HCT116 (cell line): ENCODE data around the gene SLIT1. TPM values are rescaled to one million over a fixed set of nuclear protein-coding genes. Genes with fewer than 3 reads are reported as not detected.

Experiments
- ATAC-seq: fragments of 200-7000 bp; cut with Tn5 transposase; 2 replicates; pipeline ENCODE4 v1.9.1; 2020; ENCODE audit warnings: mild to moderate bottlenecking, moderate library complexity
- BruUV-seq: library from RNA; stranded (reverse); fragments of 400-500 nt; replicated peaks from 2 replicates; lab custom pipeline; 2021; lab: Mats Ljungman, UMichigan
- CTCF ChIA-PET: fragments of 300-600 bp; sonication (Branson Sonifier 250); formaldehyde crosslinking; loops from one replicate; lab custom pipeline; 2021; ENCODE audit warnings: antibody characterized with exemption; lab: Charles Lee
- POLR2A ChIA-PET: fragments of 300-600, 350-600 bp; sonication (Branson Sonifier 250); formaldehyde crosslinking; loops from one replicate; lab custom pipeline; 2021; ENCODE audit warnings: antibody characterized with exemption; lab: Charles Lee
- RAD21 ChIA-PET, 2 experiments: fragments of 300-600 bp; sonication (Branson Sonifier 250); formaldehyde crosslinking; loops; one replicate each; lab custom pipeline; 2023; ENCODE audit warnings: low total read pairs in 2 of 2; ENCODE audit not compliant: uncharacterized antibody in 2 of 2, unreplicated experiment in 2 of 2, low non-redundant PET in 1 of 2; lab: Charles Lee
- DNase-seq: peaks from one replicate; pipeline ENCODE4 v3.0.0-alpha.2; 2010; ENCODE audit warnings: low read depth, low spot score
- H2AFZ ChIP-seq: fragments of 200-600 bp; shearing (Covaris generic), sonication (generic); 2 replicates; pipeline ENCODE4 v1.6.1; 2017; ENCODE audit warnings: low read depth, mixed run types, mixed read lengths, antibody characterized with exemption, low read length; ENCODE audit not compliant: poor library complexity, severe bottlenecking
- H3K27ac ChIP-seq: 2 replicates; pipeline ENCODE4 v1.5.1; 2012; ENCODE audit warnings: low read depth, low read length
- H3K27me3 ChIP-seq: fragments of 200-600 bp; sonication (generic); 2 replicates; pipeline ENCODE4 v1.6.1; 2016; ENCODE audit warnings: mixed run types, low read length, mixed read lengths; ENCODE audit not compliant: insufficient read depth
- H3K36me3 ChIP-seq, 2 experiments: fragments of 200-500 bp in 1 of 2; fragments of 200-600 bp in 1 of 2; sonication (Bioruptor generic) in 1 of 2; sonication (generic) in 1 of 2; 2 replicates each; pipeline versions ENCODE4 v1.5.1 to v1.6.1; 2014 to 2016; ENCODE audit warnings: low read length in 2 of 2, inconsistent platforms in 1 of 2, mixed read lengths in 1 of 2, mixed run types in 1 of 2; ENCODE audit not compliant: insufficient read depth in 2 of 2, control insufficient read depth in 1 of 2
- H3K4me1 ChIP-seq, 2 experiments: fragments of 200-600 bp in 1 of 2; sonication (generic) in 1 of 2; 2 replicates each; pipeline versions ENCODE4 v1.5.1 to v1.6.1; 2012 to 2017; ENCODE audit warnings: low read length in 2 of 2, inconsistent platforms in 1 of 2, mild to moderate bottlenecking in 1 of 2, mixed read lengths in 1 of 2, mixed run types in 1 of 2, moderate library complexity in 1 of 2; ENCODE audit not compliant: insufficient read depth in 2 of 2, control insufficient read depth in 1 of 2
- H3K4me2 ChIP-seq: fragments of 200-600 bp; sonication (generic); 2 replicates; pipeline ENCODE4 v1.6.1; 2017; ENCODE audit warnings: mixed run types, low read length, mixed read lengths
- H3K4me3 ChIP-seq, 2 experiments: fragments of 200-600 bp in 1 of 2; sonication (generic) in 1 of 2; replicated peaks in 1 of 2; 2 replicates each; pipeline ENCODE4 v1.5.1; 2011 to 2016; ENCODE audit warnings: low read length in 2 of 2, control low read depth in 1 of 2, low read depth in 1 of 2, mild to moderate bottlenecking in 1 of 2, mixed read lengths in 1 of 2, mixed run types in 1 of 2
- H3K79me2 ChIP-seq: fragments of 200-600 bp; sonication (generic); 2 replicates; pipeline ENCODE4 v1.6.1; 2017; ENCODE audit warnings: mild to moderate bottlenecking, mixed run types, low read length, moderate library complexity, mixed read lengths; ENCODE audit not compliant: insufficient read depth
- H3K9ac ChIP-seq: fragments of 200-600 bp; sonication (generic); 2 replicates; pipeline ENCODE4 v1.6.1; 2016; ENCODE audit warnings: low read length, mixed read lengths
- H3K9me2 ChIP-seq: fragments of 200-600 bp; sonication (generic), shearing (Covaris generic); 2 replicates; pipeline ENCODE4 v1.6.1; 2017; ENCODE audit warnings: mixed run types, mild to moderate bottlenecking, moderate library complexity; ENCODE audit not compliant: insufficient read depth
- H3K9me3 ChIP-seq, 2 experiments: fragments of 200-500 bp in 1 of 2; fragments of 200-600 bp in 1 of 2; sonication (Bioruptor generic) in 1 of 2; sonication (generic) in 1 of 2; 2 replicates each; pipeline ENCODE4 v1.6.1; 2014 to 2017; ENCODE audit warnings: low read length in 2 of 2, mixed read lengths in 2 of 2, inconsistent platforms in 1 of 2, low read depth in 1 of 2, mild to moderate bottlenecking in 1 of 2, mixed run types in 1 of 2, moderate library complexity in 1 of 2; ENCODE audit not compliant: control insufficient read depth in 1 of 2, insufficient read depth in 1 of 2
- H4K20me1 ChIP-seq: fragments of 200-600 bp; sonication (generic), shearing (Covaris generic); 2 replicates; pipeline ENCODE4 v1.6.1; 2017; ENCODE audit warnings: mixed run types, mild to moderate bottlenecking, moderate library complexity; ENCODE audit not compliant: insufficient read depth
- ATF3 ChIP-seq: IDR thresholded peaks from 2 replicates; pipeline ENCODE4 v1.6.1; 2012
- CBX3 ChIP-seq: IDR thresholded peaks from 2 replicates; pipeline ENCODE4 v1.6.1; 2012; ENCODE audit warnings: low read depth
- CEBPB ChIP-seq: IDR thresholded peaks from 2 replicates; pipeline ENCODE4 v1.6.1; 2012; ENCODE audit warnings: low read depth
- CTCF ChIP-seq, 3 experiments: fragments of 200-600 bp in 1 of 3; sonication (generic) in 1 of 3; IDR thresholded peaks in 2 of 3; conservative IDR thresholded peaks in 1 of 3; 2 replicates each; pipeline ENCODE4 v1.5.1; 2012 to 2017; ENCODE audit warnings: low read depth in 2 of 3, low read length in 2 of 3, antibody characterized with exemption in 1 of 3, borderline replicate concordance in 1 of 3, control low read depth in 1 of 3, mild to moderate bottlenecking in 1 of 3, mixed read lengths in 1 of 3, mixed run types in 1 of 3, moderate library complexity in 1 of 3; ENCODE audit not compliant: insufficient read depth in 1 of 3
- ELF1 ChIP-seq: IDR thresholded peaks from 2 replicates; pipeline ENCODE4 v1.6.1; 2012; ENCODE audit warnings: low read depth, borderline replicate concordance
- EZH2 ChIP-seq: fragments of 200-600 bp; sonication (generic); IDR thresholded peaks from 2 replicates; pipeline ENCODE4 v1.6.1; 2017; ENCODE audit warnings: antibody characterized with exemption, mixed run types
- EZH2phosphoT487 ChIP-seq: fragments of 200-600 bp; IDR thresholded peaks from 2 replicates; pipeline ENCODE4 v1.6.1; 2018; ENCODE audit warnings: antibody characterized with exemption, borderline replicate concordance
- JUND ChIP-seq: IDR thresholded peaks from 2 replicates; pipeline ENCODE4 v1.6.1; 2012
- POLR2A ChIP-seq: IDR thresholded peaks from 2 replicates; pipeline ENCODE4 v1.7.0; 2011; ENCODE audit warnings: borderline replicate concordance; ENCODE audit not compliant: insufficient read depth, insufficient read length; ENCODE audit errors: extremely low read depth
- POLR2AphosphoS5 ChIP-seq: IDR thresholded peaks from 2 replicates; pipeline ENCODE4 v1.6.1; 2011; ENCODE audit warnings: mild to moderate bottlenecking, low read depth, low read length, moderate library complexity
- REST ChIP-seq: IDR thresholded peaks from 2 replicates; pipeline ENCODE4 v1.6.1; 2012; ENCODE audit warnings: low read depth
- SIN3A ChIP-seq: IDR thresholded peaks from 2 replicates; pipeline ENCODE4 v1.6.1; 2012; ENCODE audit warnings: low read depth
- SP1 ChIP-seq: IDR thresholded peaks from 2 replicates; pipeline ENCODE4 v1.6.1; 2012; ENCODE audit warnings: low read depth
- SRF ChIP-seq: IDR thresholded peaks from 2 replicates; pipeline ENCODE4 v1.6.1; 2012; ENCODE audit warnings: low read depth
- TCF7L2 ChIP-seq: IDR thresholded peaks from 2 replicates; pipeline ENCODE4 v1.7.0; 2011; ENCODE audit warnings: borderline replicate concordance, inconsistent platforms; ENCODE audit not compliant: insufficient read depth, insufficient read length; ENCODE audit errors: extremely low read depth
- YY1 ChIP-seq: IDR thresholded peaks from 2 replicates; pipeline ENCODE4 v1.6.1; 2011; ENCODE audit warnings: low read length, low read depth, moderate library complexity, mild to moderate bottlenecking; ENCODE audit not compliant: insufficient replicate concordance; ENCODE audit errors: extremely low read depth
- ZBTB33 ChIP-seq: IDR thresholded peaks from 2 replicates; pipeline ENCODE4 v1.6.1; 2011; ENCODE audit warnings: mild to moderate bottlenecking, low read length, moderate library complexity; ENCODE audit not compliant: insufficient replicate concordance; ENCODE audit errors: extremely low read depth
- ZFX ChIP-seq: fragments of 450-650 bp; IDR thresholded peaks from 2 replicates; pipeline ENCODE4 v1.6.1; 2017
- ZNF274 ChIP-seq: fragments of 200-500 bp; sonication (Bioruptor generic); IDR thresholded peaks from 2 replicates; pipeline ENCODE4 v1.6.1; 2014; ENCODE audit warnings: mild to moderate bottlenecking, low read depth, low read length, inconsistent platforms
- intact Hi-C: fragments of 100-400 bp; cut with micrococcal nuclease; formaldehyde crosslinking; loops from 2 replicates; pipeline ENCODE4 v1.10.0; 2022
- total RNA-seq: library from RNA; stranded (reverse); gene quantifications from one replicate; pipeline ENCODE4 v1.2.1, GENCODE V29; 2021; ENCODE audit not compliant: unreplicated experiment

Gene SLIT1
- total RNA-seq, 1 experiment from 2014 or later: 0.42 TPM

GRCh38 chr10:97140902-97141745, 44.6 kb downstream of the SLIT1 start:
- ChIA-PET RAD21 (no interaction called here), CTCF (interaction anchor here (2.2 kb wide), 1 partner anchor 69 kb away, joined by 7 read pairs; no protein-coding TSS in a partner anchor), POLR2A (no interaction called here)
- no peaks in the 10 kb centered on the region for H3K9me3 ChIP-seq
- H3K4me2 ChIP-seq: no peak overlapping the region
- no peaks in the 10 kb centered on the region for H3K79me2 ChIP-seq
- H3K9ac ChIP-seq: no peak overlapping the region
- no peak overlapping the region for H3K27ac ChIP-seq
- ATAC-seq: no peak
- BruUV-seq: no TSS peak
- H4K20me1 ChIP-seq: no peaks in the 10 kb centered on the region
- intact Hi-C loops: no loop called here
- H3K9me2 ChIP-seq: no peaks in the 10 kb centered on the region
- TF ChIP-seq ZNF274 (no peak), ZBTB33 (no peak), EZH2phosphoT487 (no peak), CBX3 (no peak), TCF7L2 (no peak), ELF1 (no peak), ATF3 (no peak), SIN3A (no peak), YY1 (no peak), EZH2 (no peak), ZFX (no peak), CTCF (IDR thresholded peaks at IDR 0.05 in 2 of 3, conservative IDR thresholded peaks at IDR 0.05 in 1 of 3; ENCODE audit: borderline replicate concordance in 1 of 3, insufficient read depth in 1 of 3, low read depth in 2 of 3, low read length in 2 of 3) (no peak), SRF (no peak), POLR2AphosphoS5 (no peak), SP1 (no peak), CEBPB (no peak), REST (no peak), JUND (no peak), POLR2A (no peak)
- peaks cover 3 to 9% of the 10 kb centered on the region in 2 experiments; a peak in 1 of 4 replicates for H3K4me1 ChIP-seq
- H3K36me3 ChIP-seq: no peaks in the 10 kb centered on the region
- H3K4me3 ChIP-seq: no peak overlapping the region
- no peak for DNase-seq
- no peak overlapping the region for H2AFZ ChIP-seq
- peaks cover 6% of the 10 kb centered on the region; the same call in 1 of the 2 replicates for H3K27me3 ChIP-seq
